Small intestine (tissue), 7 donors: ENCODE results near the gene SYT1. TPM values are rescaled to one million over a fixed set of nuclear protein-coding genes. Genes with fewer than 3 reads are reported as not detected.
A peak's percentile ranks its signal among the peaks of the same experiment; 100 is the strongest.

Experiments used
- DNase-seq, 2 donors: peaks; one replicate each; pipeline versions ENCODE4 v3.0.0 to v3.0.0-alpha.2; 2013
- FAIRE-seq: peaks from 2 replicates; lab custom pipeline; 2012; peaks lifted over from hg19 to GRCh38; lab: Jason Lieb, UNC
- H3K27ac ChIP-seq, 3 donors: one replicate each; pipeline ENCODE4 v1.5.1; 2013; ENCODE audit warnings: low read length in 2 of 3, mild to moderate bottlenecking in 2 of 3, control low read depth in 1 of 3, inconsistent platforms in 1 of 3, low read depth in 1 of 3, moderate library complexity in 1 of 3
- H3K27me3 ChIP-seq, 3 donors: one replicate each; pipeline ENCODE4 v1.6.1; 2013; ENCODE audit warnings: low read length in 3 of 3, inconsistent platforms in 1 of 3; ENCODE audit not compliant: control insufficient read depth in 3 of 3, insufficient read depth in 3 of 3
- H3K36me3 ChIP-seq, 3 donors: one replicate each; pipeline ENCODE4 v1.6.1; 2013; ENCODE audit warnings: low read length in 3 of 3, inconsistent platforms in 1 of 3, low read depth in 1 of 3, mild to moderate bottlenecking in 1 of 3, moderate library complexity in 1 of 3; ENCODE audit not compliant: control insufficient read depth in 3 of 3, insufficient read depth in 2 of 3
- H3K4me1 ChIP-seq, 3 donors: one replicate each; pipeline ENCODE4 v1.6.1; 2013; ENCODE audit warnings: low read length in 2 of 3, inconsistent platforms in 1 of 3, low read depth in 1 of 3, mild to moderate bottlenecking in 1 of 3, moderate library complexity in 1 of 3; ENCODE audit not compliant: control insufficient read depth in 3 of 3, insufficient read depth in 2 of 3
- H3K4me3 ChIP-seq, 3 donors: one replicate each; pipeline ENCODE4 v1.5.1; 2013; ENCODE audit warnings: low read length in 3 of 3, control low read depth in 1 of 3, inconsistent platforms in 1 of 3, low read depth in 1 of 3, mild to moderate bottlenecking in 1 of 3, moderate library complexity in 1 of 3
- H3K9me3 ChIP-seq, 2 donors: one replicate each; pipeline ENCODE4 v1.6.1; 2013; ENCODE audit warnings: low read depth in 1 of 2, low read length in 1 of 2; ENCODE audit not compliant: control insufficient read depth in 2 of 2, insufficient read depth in 1 of 2
- WGBS, 3 donors: extraction: QIAGEN DNeasy Blood & Tissue Kit; methylation state at CpG; one replicate each; pipeline ENCODE4 v1.1.7; 2013; 5-methylcytosine and 5-hydroxymethylcytosine counted together
- polyA plus RNA-seq, 4 donors: library from polyadenylated mRNA; stranded (reverse) in 3 of 4; unstranded in 1 of 4; fragments of 200-250 nt in 3 of 4; fragments of 120-200 nt in 1 of 4; gene quantifications; one replicate each; pipeline versions ENCODE4 v1.2.1 to v1.2.3, GENCODE V29; 2013
- donor health status: healthy with polysubstance abuse.
- donor health status: control.
- donor health status: control.
- donor health status: Bipolar disorder and iron deficiency.
- donor health status: healthy.

The SYT1 gene
- polyA plus RNA-seq, 4 donors = 1.3 to 11.3 TPM; not detected in 2

- Histone ChIP-seq H3K27ac (no peak overlapping the region), H3K4me3 (no peak overlapping the region), H3K27me3 (no peaks in the 10 kb centered on the region), H3K4me1 (no peaks in the 10 kb centered on the region), H3K9me3 (no peaks in the 10 kb centered on the region), H3K36me3 (no peaks in the 10 kb centered on the region)
- FAIRE-seq (no peak), DNase-seq (no peak)
- WGBS, 3 donors = 54 to 69% (median 69%) methylated on average over 3 of the region's 3 CpGs
These were observed 291.1 kb downstream of the SYT1 start for GRCh38 chr12:79155683-79156082.

- H3K4me3 ChIP-seq = no peak overlapping the region
- no peaks in the 10 kb centered on the region for H3K36me3 ChIP-seq
- H3K27ac ChIP-seq = no peak overlapping the region
- DNase-seq = no peak
- FAIRE-seq = no peak
- no peaks in the 10 kb centered on the region for H3K4me1 ChIP-seq
- no peaks in the 10 kb centered on the region for H3K27me3 ChIP-seq
- no peaks in the 10 kb centered on the region for H3K9me3 ChIP-seq
- WGBS, 3 donors = 47 to 56% (median 55%) methylated on average over 6 of the region's 6 CpGs
These were observed 292.4 kb downstream of the SYT1 start for GRCh38 chr12:79156846-79157463.

- Histone ChIP-seq H3K36me3 (no peaks in the 10 kb centered on the region), H3K27ac (no peak overlapping the region), H3K9me3 (no peaks in the 10 kb centered on the region), H3K4me1 (no peaks in the 10 kb centered on the region), H3K27me3 (no peaks in the 10 kb centered on the region), H3K4me3 (no peak overlapping the region)
- DNase-seq (no peak), FAIRE-seq (no peak)
- WGBS, 3 donors = 16 to 38% (median 30%) methylated on average over 1 of the region's 1 CpG
These were observed 296.8 kb downstream of the SYT1 start for GRCh38 chr12:79161249-79161934.

GRCh38 chr12:79162147-79162772, 297.7 kb downstream of the SYT1 start:
- H3K4me1 ChIP-seq = no peaks in the 10 kb centered on the region
- H3K4me3 ChIP-seq = no peak overlapping the region
- no peaks in the 10 kb centered on the region for H3K36me3 ChIP-seq
- H3K27ac ChIP-seq = no peak overlapping the region
- FAIRE-seq (no peak), DNase-seq (no peak)
- no peaks in the 10 kb centered on the region for H3K9me3 ChIP-seq
- H3K27me3 ChIP-seq = no peaks in the 10 kb centered on the region
- WGBS, 3 donors = 59 to 72% (median 70%) methylated on average over 3 of the region's 3 CpGs

GRCh38 chr12:79162948-79163347, 298.4 kb downstream of the SYT1 start:
- 62 to 80% (median 71%) methylated on average over 1 of the region's 1 CpG for WGBS, 3 donors
- H3K4me3 ChIP-seq = no peak overlapping the region
- DNase-seq = no peak
- no peaks in the 10 kb centered on the region for H3K36me3 ChIP-seq
- no peak for FAIRE-seq
- H3K27ac ChIP-seq = no peak overlapping the region
- no peaks in the 10 kb centered on the region for H3K9me3 ChIP-seq
- H3K27me3 ChIP-seq = no peaks in the 10 kb centered on the region
- H3K4me1 ChIP-seq = no peaks in the 10 kb centered on the region

GRCh38 chr12:79164890-79165289, 300.3 kb downstream of the SYT1 start:
- no peak overlapping the region for H3K27ac ChIP-seq
- no peak overlapping the region for H3K4me3 ChIP-seq
- no peak for FAIRE-seq
- no peaks in the 10 kb centered on the region for H3K36me3 ChIP-seq
- H3K27me3 ChIP-seq = no peaks in the 10 kb centered on the region
- H3K9me3 ChIP-seq = no peaks in the 10 kb centered on the region
- H3K4me1 ChIP-seq = no peaks in the 10 kb centered on the region
- DNase-seq = no peak
- 67 to 76% (median 69%) methylated on average over 2 of the region's 2 CpGs for WGBS, 3 donors

- WGBS, 3 donors = 34 to 56% (median 37%) methylated on average over 2 of the region's 2 CpGs
- H3K9me3 ChIP-seq = no peaks in the 10 kb centered on the region
- FAIRE-seq = no peak
These were observed 304.1 kb downstream of the SYT1 start for GRCh38 chr12:79168687-79169086.

GRCh38 chr12:79174626-79175025, 310.1 kb downstream of the SYT1 start:
- FAIRE-seq (no peak), DNase-seq (peak; percentile 5 to 28)
- no peak overlapping the region for H3K27ac ChIP-seq
- H3K36me3 ChIP-seq = no peaks in the 10 kb centered on the region
- H3K9me3 ChIP-seq = no peaks in the 10 kb centered on the region
- no peaks in the 10 kb centered on the region for H3K27me3 ChIP-seq
- H3K4me3 ChIP-seq = no peak overlapping the region
- H3K4me1 ChIP-seq = no peaks in the 10 kb centered on the region
- WGBS, 3 donors = 0 to 3% (median 0%) methylated on average over 1 of the region's 1 CpG

More at GRCh38 chr12:79168687-79169086, 304.1 kb downstream of the SYT1 start:
- DNase-seq = no peak
- H3K4me1 ChIP-seq = no peaks in the 10 kb centered on the region
- no peak overlapping the region for H3K4me3 ChIP-seq
- no peaks in the 10 kb centered on the region for H3K36me3 ChIP-seq
- no peak overlapping the region for H3K27ac ChIP-seq
- no peaks in the 10 kb centered on the region for H3K27me3 ChIP-seq
